Fibroblast of lung (primary cell): Measurements from ENCODE around the gene BMP7.

Experiments
- CTCF ChIP-seq, 2 donors: IDR thresholded peaks in 1 of 2; conservative IDR thresholded peaks in 1 of 2; 1 replicate in 1 of 2; 2 replicates in 1 of 2; pipeline ENCODE4 v1.5.1; 2011 to 2012; ENCODE audit warnings: low read length in 2 of 2, control low read depth in 1 of 2, inconsistent platforms in 1 of 2, low read depth in 1 of 2, mild to moderate bottlenecking in 1 of 2
- EZH2 ChIP-seq: IDR thresholded peaks from 2 replicates; pipeline ENCODE4 v1.5.1; 2012; ENCODE audit warnings: low read length, control low read depth, mild to moderate bottlenecking; ENCODE audit errors: missing control alignments

- TF ChIP-seq CTCF (conservative IDR thresholded peaks at IDR 0.05 in 1 of 2, IDR thresholded peaks at IDR 0.05 in 1 of 2; ENCODE audit: low read depth in 1 of 2, low read length in 2 of 2), result no peak
- no peak for TF ChIP-seq EZH2
Observed at GRCh38 chr20:57240581-57241362, 25.7 kb downstream of the BMP7 start.
